Limb (tissue), 2 donors: ENCODE data around the gene TRIM66.
A peak's percentile ranks its signal among the peaks of the same experiment; 100 is the strongest.

Experiments
- DNase-seq, 2 donors: peaks; one replicate each; pipeline ENCODE4 v3.0.0-alpha.2; 2016; ENCODE audit errors: extremely low spot score in 2 of 2

Gene TRIM66

GRCh38 chr11:8658321-8659057 lies 24.0 kb downstream of the TRIM66 start:
- DNase-seq: no peak

DNA sequence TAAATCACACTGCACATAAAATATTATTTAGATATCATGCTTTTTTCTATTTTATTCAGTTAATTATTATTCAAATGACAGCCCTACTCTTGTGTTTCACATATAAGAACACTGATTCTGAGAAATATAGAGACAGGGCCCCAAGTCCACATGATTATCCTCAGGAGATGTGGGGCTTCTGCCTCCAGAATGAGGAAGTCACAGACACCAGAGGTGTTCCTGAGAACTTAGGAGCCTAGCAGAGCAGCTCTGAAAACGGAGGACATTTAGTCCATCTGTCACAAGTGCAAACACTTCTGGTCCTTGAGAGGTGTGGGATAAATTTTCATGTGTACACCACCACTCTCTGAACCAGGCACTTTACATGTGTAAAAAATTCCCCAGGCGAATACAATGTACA lies 26.2 kb downstream of the TRIM66 start:
- DNase-seq: no peak

DNA sequence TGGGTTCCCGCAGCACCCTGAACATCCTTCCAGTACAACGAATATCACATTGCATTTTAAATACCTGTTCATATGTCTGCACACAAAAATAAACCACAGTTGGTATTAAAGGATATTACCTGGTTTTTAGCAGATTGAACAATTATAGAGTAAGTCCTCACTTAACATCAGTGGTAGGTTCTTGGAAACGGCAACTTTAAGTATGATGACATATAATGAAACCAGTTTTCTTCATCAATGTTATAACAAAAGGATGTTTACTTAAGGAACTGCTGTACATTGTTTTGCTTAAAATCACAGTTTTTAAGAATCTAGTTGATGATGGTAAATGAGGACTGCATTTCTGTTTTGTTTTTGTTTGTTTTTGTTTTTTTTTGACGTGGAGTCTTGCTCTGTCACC lies 28.0 kb downstream of the TRIM66 start:
- no peak for DNase-seq

DNA sequence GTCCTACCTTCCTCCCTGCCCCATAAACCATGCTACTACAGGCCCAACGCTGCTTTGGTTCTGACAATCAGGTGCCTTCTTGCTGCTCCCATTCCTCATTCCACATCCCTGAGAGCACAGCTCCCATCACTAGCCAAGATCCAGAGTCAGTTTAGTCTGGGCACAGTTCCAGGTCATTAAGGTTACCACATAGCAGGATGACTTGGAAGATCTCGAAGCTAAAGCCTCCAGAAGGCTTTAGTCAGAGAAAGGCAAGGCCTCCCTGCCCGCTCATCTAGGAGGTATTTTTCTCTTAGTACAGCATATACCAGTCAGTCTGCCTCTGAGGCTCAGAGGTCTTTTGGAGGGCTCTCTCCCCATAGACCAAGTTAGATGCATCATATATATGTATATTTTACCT lies 30.3 kb downstream of the TRIM66 start:
- no peak for DNase-seq

GRCh38 chr11:8650401-8650990 lies 32.0 kb downstream of the TRIM66 start:
- no peak for DNase-seq

DNA sequence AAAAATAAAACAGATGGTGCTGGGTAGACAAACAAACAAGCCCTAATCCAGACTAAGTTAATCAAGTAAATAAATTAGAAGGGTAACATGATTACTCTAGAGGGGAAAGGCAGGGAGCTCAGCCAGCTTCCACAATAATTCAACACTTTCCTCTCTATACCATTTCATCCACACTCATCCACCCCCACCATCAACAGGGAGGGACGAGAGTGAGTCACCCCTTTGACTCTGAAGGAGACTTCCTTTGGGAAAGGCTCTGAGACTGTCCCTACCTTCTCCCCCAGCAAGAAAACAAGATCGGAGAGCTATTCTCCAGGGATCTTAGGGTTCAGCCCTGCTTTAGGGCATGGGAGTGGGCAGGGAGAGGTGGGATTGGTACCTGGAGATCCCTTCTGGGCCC lies 33.1 kb downstream of the TRIM66 start:
- DNase-seq: no peak

DNA sequence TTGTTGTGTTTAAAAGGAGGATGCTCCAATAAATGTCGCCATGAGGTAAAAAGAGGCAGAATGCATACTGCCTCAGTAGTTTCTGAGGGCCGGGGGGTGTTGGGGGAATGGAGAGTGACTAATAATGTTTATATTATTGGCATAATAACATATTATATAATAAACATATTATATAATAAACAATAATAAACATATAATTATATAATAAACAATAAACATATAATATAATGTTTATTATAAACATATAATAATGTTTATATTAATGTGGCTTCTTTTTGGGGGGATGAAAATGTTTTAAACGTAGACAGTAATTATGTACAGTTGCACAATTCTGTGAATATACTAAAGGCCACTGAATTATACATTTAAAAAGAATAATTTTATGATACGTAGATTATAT lies 35.6 kb downstream of the TRIM66 start:
- DNase-seq: no peak

DNA sequence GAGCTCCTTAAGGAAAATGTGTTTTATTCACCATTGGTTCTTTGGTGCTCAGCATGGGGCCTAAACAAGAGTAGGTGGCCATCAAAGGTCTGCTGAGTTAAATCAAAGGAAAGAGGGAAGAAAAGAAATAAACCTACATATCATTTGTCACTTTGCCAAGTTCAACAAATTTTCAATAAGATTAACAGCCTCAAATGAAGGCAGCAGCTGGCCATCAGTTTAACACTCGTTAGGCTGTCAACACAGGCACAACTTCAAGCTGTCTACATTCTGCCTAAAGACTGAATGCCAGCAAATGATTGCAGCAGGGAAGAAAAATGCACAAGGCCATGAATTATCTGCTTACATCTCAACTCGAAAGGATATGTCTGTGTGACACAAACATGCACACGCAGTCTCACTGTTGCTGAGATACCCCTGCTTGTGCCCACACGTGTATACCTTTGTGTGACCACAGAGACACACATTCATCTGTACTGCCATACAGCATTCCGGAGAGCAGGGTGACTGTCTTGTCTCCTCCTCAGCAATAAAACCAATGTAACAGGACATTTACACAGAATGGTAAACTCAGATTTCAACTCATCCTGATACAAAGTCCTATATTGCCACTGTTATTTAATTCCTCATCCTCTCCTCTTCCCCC lies 40.1 kb downstream of the TRIM66 start:
- DNase-seq: no peak

DNA sequence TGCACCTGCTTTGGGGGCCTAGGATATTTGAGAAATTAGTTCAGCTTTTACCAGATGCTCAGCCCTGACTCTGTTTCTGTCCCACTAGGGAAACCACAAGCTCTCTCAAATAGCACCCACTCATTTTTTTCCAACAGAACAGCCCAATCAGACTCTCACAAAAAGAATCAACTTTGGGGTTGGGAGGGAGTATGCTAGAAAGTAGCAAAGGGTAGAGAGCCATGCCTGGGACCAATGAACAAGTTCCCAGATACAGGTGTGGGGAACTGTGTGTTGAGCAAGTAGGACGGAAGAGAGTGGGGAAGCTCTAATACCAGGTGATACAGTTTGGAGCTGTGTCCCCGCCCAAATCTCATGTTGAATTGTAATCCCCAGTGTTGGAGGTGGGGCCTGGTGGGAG lies 41.1 kb downstream of the TRIM66 start:
- DNase-seq: no peak

DNA sequence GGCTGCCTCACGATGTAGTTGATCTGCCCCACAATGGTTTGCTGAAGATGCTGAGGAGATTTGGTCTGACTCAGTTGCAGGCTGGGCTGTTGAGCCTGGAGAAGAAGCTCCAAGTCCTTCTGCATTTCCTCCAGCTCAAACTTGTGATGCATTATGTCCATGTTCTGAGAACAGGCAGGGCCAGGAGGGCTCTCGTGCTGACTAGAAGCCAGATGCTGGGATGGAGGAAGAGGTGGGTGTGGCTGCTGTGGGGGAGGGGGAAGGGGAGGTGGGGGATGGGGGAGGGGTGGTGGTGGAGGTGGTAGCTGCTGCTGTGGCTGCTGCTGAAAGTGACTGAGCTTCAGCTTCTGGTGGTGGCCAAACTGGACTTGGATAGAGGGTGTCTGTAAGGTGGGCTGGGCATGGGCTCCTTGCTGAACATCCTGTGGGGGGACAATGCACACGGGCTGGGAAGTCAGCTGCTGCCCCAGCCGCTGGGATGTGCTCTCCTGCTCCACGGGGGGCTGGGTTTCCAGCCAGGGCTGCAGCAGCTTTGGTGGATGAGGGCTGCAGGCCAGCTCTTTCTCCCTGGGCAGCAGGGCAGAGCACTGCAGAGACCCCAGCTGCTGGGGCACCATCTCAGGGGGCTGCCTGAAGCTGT lies 42.1 kb downstream of the TRIM66 start:
- no peak for DNase-seq

GRCh38 chr11:8639655-8640054 lies 42.8 kb downstream of the TRIM66 start:
- no peak for DNase-seq

GRCh38 chr11:8638300-8638699 lies 44.2 kb downstream of the TRIM66 start:
- DNase-seq: no peak

DNA sequence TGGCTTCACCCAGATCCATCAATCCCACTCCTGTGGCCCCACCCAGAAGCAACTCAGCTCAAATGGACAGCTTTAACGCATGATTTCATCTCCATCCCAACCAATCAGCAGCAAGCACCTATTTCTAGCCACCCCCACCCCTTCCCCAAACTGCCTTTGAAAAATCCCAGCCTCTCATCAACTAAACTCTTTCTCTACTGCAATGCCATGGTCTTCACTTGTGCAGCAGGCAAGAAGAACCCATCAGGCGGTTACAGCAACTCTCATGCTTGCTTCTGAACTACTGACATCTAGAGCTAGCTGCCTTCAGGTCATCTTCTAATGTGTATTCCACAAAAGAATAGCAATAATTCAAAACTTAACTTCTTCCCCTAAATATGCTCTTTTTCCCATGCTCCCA lies 46.3 kb downstream of the TRIM66 start:
- no peak for DNase-seq

DNA sequence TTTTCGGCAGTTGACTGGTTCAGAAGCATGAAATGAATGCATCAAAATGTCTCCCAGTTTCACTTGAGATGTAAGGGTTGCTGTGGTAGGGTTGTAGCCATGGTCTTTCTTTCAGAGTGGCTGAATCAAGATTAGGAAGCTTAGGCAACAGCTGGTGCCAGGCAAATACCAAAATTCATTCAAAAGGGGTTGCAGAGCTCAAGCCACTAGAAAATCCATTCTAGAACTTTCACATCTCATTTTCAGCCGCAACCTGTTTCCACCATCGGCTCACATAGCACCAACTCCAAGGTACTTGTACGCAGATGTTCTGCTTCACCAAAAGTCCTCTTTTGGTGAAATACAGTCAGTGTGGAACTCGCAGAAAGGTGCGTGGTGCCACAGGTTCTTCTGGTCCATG lies 48.0 kb downstream of the TRIM66 start:
- DNase-seq: no peak

- DNase-seq: peak in 1 of 2 donors; percentile 44
Observed at GRCh38 chr11:8631395-8632118, 50.9 kb downstream of the TRIM66 start.

DNA sequence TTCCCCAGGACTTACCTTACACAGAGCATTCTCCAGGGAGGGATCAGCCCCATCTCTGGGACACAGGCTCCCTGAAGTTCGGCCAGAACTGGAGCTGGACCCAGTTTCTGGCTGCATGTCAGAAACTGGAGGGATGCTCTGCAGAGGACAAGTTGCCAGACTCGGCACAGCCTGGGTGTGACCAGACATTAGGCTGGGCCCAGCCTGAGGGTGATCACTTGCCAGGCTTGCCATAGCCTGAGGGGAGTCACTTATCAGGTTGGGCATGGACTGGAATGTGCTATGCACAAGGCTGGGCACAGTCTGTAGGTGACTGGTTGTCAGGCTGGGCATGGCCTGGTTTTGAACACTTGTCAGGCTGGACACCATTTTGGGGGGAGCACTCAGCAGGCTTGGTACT lies 57.8 kb downstream of the TRIM66 start:
- DNase-seq: no peak

- no peak for DNase-seq
Observed at GRCh38 chr11:8621147-8621546, 61.3 kb downstream of the TRIM66 start.

- DNase-seq: no peak
Observed at GRCh38 chr11:8617063-8617462, 65.4 kb downstream of the TRIM66 start.

DNA sequence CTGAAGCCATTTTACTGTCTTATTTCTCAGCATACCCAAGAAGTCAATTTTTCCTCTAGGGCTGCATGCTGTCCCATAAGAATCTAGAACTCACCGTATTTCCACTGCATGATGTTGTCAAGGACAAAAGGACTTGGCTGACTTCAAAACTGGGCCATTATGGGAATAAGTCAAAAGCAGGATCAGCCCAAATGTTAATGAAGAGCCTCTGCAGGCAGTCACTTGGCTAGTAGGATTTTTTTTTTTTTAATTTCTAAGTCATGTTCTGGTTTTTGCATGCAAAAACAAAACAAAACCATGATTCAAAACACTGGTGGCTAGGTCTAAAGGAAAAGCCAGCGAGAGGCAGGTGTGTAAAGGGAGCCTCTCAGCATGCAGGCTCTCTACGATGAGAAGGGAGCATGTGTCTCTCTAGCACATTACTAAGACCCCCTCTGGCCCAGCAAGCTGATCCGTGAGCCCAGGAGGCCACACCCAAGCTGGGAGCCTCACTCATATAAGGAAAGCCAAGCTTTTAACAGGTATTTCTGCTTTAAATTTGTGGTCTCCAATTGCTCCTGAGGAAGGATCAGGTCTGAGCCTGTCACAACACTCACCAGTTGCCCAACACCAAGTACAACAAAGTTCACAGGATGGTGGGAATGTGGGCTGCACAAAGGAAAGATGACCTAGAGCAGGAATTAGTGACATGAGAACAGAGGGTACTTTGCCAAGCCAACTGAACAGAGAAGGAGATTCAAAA lies 67.0 kb downstream of the TRIM66 start:
- DNase-seq: no peak

DNA sequence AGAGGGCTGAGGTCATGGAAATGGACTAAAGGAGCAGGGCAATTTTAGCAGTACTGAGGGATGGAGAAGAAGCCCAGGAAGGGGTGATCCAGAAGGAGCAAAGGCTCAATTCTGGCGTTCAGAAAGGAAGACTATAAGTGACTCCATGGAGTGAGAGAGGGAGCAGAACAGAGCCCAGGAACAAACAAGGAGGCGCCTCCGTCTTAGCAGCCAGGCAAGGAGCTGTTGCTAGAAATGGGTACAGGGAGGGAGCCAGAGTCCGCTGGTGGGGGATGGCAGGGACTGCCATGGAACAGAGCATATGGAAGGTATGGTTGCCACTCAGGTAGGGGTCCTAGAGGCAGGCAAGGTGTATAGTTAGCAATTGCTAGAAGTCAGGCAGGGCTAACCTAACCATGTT lies 68.0 kb downstream of the TRIM66 start:
- DNase-seq: no peak

DNA sequence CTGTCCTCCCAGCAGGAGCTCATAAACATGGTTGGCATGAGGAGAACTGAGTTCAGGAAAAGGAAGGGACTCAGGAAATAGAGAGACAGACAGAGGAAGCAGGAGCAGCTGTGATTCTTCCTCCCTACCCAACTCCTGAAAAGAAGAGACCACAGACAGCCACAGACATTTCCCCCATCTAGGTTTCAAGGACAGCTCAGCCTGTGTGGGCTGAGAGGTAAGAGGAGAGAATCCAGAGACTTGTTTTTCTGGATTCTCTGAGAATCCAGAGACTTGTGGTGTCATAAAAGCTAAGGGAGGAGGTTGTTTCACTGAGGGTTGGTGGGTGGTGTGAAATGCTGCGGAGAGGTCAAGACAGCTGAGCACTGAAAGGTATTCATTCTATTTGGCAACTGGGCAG lies 69.4 kb downstream of the TRIM66 start:
- no peak for DNase-seq
